ENCODE data around the gene ABCA13.

Gene ABCA13

GRCh38 chr7:48429117-48429516, 257.9 kb downstream of the ABCA13 start:
- no peak for DNase-seq (ENCODE audit: low read depth)

DNA sequence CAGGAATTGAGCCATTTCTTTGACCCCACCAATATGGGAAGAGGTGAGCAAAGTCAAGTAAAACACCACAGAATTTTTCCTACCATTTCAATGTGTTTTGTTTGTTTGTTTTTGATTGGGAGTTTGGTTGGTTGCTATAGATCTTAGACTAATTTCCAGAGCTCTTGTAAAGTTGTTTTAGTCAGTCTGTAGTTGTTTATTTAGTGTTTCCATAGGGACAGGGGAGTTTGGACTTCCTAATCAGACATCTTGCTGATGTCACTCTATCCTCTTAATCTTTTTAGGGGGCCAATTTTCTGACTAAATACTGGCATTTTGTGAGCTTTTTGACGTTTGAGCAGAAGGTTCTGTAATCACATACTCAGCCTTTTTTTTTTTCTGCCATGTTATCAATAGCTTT, 266.9 kb downstream of the ABCA13 start:
- DNase-seq (ENCODE audit: low read depth), result no peak

DNA sequence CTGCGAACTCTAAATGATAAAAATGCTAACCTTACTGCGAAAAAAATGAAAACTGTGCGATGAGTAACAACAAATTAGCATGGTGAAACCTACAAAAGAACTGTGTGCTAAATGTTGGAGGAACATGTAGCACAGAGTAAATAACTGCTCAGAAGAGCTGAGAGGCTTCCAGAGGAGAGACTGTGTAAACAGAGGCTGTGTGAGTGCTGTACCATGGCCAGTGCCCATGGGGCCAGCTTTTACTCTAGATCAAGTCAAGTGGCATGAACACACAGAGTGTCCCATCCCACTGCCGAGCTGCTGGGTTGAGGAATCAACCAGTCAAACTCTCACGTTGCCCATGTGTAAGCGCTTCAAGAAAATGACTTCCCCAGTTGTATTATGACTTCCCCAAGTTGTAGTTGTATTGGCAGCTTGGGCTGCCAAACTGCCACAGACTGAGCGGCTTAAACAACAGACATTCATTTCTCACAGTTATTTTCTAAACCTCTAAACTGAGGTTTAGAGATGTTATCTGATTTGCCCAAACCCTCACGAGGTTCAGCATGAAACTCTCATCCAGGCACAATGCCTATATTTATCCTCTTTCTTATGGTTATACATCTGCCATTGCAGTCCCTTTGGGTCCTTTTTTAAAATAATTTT, 270.7 kb downstream of the ABCA13 start:
- DNase-seq (ENCODE audit: low read depth), result no peak

GRCh38 chr7:48443051-48443450, 271.8 kb downstream of the ABCA13 start:
- no peak for DNase-seq (ENCODE audit: low read depth)

- DNase-seq (ENCODE audit: low read depth), result no peak
Measured at GRCh38 chr7:48446721-48447120, 275.5 kb downstream of the ABCA13 start.

DNA sequence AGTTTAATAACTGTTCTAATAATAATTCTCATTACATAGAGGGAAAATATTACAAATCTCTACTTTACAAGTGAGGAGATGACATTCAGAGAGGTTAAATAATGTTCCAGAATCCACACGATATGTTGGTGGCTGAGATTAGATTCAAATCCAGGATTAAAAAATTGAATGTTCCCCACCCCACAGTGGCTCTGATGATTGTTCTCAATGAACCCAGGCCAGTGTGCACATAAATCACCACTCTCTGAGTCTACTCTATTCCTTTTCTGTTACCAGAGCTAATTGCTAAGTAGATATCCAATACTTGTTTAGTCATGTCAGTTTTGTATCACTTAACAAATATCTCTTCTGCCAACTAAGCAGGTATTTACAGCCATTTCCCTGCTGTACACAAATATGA, 281.0 kb downstream of the ABCA13 start:
- no peak for DNase-seq (ENCODE audit: low read depth)

- no peak for DNase-seq (ENCODE audit: low read depth)
Measured at GRCh38 chr7:48454750-48455192, 283.5 kb downstream of the ABCA13 start.

DNA sequence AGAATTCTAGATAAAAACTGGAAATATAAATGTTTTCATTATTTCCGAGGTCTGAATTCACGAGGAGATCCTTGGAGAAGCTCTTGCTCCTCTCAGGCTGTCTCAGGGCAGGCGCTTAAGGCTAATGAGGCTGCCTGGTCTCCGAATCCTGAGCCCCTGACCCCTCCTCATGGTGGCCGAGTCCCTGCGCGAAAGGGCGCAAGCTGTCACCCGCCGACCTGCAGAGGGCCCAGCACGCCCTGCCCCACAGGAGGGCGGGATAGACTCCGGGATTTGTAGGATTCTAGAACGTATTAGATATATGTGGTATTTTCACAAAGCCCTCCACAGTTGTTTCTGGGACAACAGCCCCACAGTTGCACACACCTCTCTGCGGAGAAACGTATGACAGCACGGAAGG, 284.1 kb downstream of the ABCA13 start:
- no peak for DNase-seq (ENCODE audit: low read depth)

- DNase-seq (ENCODE audit: low read depth), result no peak
Measured at GRCh38 chr7:48458701-48459524, 287.7 kb downstream of the ABCA13 start.

GRCh38 chr7:48466713-48467112, 295.5 kb downstream of the ABCA13 start:
- DNase-seq (ENCODE audit: low read depth), result no peak

DNA sequence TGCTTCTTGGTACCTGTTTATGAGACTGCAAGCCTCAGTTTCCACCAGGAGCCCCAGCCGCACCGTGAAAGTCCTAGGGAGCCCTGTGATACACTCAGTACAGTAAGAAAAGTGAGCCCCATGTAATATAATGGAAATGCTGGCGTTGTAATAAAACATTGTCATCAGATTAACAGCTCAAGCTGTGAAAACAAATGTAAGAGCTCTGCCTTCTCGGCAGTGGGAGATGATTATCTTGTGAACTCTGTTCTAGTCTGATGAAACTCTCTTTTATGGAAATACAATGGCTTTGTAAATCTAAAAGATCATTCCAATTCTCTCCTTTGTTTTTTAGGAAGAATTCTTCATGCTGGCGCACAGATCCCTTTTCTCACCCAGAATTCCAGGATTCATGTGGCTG, 299.9 kb downstream of the ABCA13 start:
- no peak for DNase-seq (ENCODE audit: low read depth)

GRCh38 chr7:48472640-48473039, 301.4 kb downstream of the ABCA13 start:
- DNase-seq (ENCODE audit: low read depth), result no peak

DNA sequence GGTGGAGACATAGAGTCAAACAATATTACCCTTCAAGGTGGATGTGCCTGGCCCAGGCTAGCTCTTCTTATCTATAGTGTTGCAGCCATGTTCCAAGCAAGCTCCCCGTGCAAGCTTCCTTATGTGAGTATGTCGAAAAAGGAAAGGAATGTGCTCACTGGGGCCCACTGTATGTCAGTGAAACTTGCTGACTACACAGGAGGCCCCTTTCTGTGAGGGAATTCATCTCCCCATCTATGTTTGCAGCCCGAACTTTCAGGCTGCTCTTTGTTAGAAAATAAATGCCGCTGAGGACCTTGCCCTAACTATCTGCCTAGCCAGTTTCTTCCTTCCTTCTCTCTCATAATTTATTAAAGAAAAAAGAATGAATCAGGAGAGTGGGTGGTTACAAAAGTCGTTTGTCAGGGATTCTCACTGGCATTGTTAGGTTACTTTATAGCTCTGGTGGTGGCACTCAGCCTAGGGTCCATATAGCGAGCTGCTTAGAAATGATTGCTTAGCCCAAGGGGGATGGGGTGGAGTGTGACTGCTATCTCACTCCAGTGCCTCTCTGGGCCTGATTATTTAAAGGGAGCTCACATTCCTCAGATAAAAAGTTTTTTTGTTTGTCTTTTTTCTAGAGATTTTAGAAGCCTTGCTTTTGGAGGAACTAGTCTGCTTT, 302.1 kb downstream of the ABCA13 start:
- DNase-seq (ENCODE audit: low read depth), result no peak

DNA sequence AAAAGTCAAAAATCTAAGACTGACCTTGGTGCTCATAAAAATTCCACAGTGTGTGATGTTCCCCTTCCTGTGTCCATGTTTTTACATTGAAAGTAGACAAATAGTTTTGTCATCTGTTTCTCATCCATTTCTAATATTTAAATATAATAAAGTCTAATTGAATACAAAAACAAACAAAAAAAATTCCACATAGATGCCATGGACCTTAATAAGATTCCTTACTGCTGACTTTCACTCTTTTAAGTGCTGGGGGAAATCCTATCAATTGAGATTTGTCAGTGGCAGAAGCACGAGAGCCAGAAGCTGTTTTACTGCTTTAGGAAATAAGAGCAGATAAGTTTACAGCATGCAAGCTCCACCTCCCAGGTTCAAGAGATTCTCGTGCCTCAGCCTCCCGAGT, 310.0 kb downstream of the ABCA13 start:
- no peak for DNase-seq (ENCODE audit: low read depth)

DNA sequence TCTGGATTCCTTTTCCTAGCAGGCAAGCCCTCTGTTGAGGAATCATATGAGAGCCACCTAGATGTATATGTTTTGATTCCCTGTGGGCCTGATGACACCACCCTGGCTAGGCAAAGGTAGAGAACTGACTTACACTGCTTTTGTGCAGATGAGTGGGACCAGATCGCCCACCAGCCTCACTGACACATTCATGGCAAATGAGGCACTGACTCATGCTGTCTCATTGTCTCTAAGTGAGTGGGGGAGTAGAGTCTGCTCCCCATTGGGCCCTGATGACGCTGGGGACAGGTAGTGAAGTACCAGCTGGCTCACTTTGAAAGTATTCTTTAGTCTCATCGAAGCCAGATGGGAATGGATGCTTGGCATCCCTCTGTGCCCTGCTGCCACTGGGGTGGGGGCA, 326.3 kb downstream of the ABCA13 start:
- DNase-seq (ENCODE audit: low read depth), result no peak

DNA sequence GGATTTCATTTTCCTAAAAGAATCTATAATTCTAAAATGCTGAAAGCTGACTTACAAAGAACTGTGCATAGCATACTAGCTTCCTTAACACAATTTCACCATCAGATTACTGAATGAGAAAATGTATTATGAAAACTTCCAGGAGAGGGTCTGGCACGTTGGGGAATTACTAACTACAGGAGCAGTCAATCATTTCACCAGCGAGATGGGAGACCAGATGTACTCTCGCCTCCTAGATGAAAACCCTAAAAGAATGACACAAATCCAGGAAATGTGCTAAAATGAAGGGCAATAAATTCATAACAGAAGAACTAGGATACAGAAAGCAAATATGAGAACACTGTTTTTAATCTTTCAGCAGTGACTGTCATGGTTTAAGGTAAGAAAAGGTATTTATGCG, 330.8 kb downstream of the ABCA13 start:
- DNase-seq (ENCODE audit: low read depth), result no peak

- DNase-seq (ENCODE audit: low read depth), result no peak
Measured at GRCh38 chr7:48505051-48505450, 333.8 kb downstream of the ABCA13 start.

- DNase-seq (ENCODE audit: low read depth), result no peak
Measured at GRCh38 chr7:48505466-48505865, 334.2 kb downstream of the ABCA13 start.

- DNase-seq (ENCODE audit: low read depth), result no peak
Measured at GRCh38 chr7:48506569-48506968, 335.3 kb downstream of the ABCA13 start.

- no peak for DNase-seq (ENCODE audit: low read depth)
Measured at GRCh38 chr7:48511080-48511479, 339.8 kb downstream of the ABCA13 start.

GRCh38 chr7:48512892-48513291, 341.6 kb downstream of the ABCA13 start:
- DNase-seq (ENCODE audit: low read depth), result no peak

- no peak for DNase-seq (ENCODE audit: low read depth)
Measured at GRCh38 chr7:48515171-48515570, 343.9 kb downstream of the ABCA13 start.

DNA sequence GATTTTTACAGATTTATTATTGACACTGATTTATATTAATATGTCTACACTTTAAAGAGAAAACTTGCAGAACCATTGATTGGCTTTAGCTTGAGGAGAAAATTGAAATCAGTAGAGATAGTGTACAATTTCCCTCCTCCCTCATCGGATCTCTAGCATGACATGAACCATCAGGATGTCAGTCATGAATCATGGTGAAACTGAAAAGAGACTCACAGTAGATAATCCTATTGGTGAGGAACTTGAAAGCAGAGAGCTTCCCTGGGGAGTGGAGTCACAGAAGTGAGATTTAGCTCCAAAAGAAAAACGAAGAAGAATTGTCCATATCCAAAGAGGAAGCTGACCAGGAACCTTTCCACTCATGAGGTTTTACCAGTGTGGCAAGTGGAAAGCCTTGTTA, 346.8 kb downstream of the ABCA13 start:
- no peak for DNase-seq (ENCODE audit: low read depth)
